Ishikawa (cell line): ENCODE measurements around the gene UBE2L5.

ENCODE experiments used
- CEBPB ChIP-seq: IDR thresholded peaks from 2 replicates; pipeline ENCODE4 v1.6.1; 2012
- EP300 ChIP-seq: IDR thresholded peaks from 2 replicates; pipeline ENCODE4 v1.6.1; 2012; ENCODE audit warnings: borderline replicate concordance
- NFIC ChIP-seq: IDR thresholded peaks from 2 replicates; pipeline ENCODE4 v1.6.1; 2012
- RAD21 ChIP-seq: IDR thresholded peaks from 2 replicates; pipeline ENCODE4 v1.6.1; 2012; ENCODE audit warnings: low read depth
- REST ChIP-seq: IDR thresholded peaks from 2 replicates; pipeline ENCODE4 v1.6.1; 2012; ENCODE audit warnings: low read depth, mild to moderate bottlenecking
- TAF1 ChIP-seq: IDR thresholded peaks from 2 replicates; pipeline ENCODE4 v1.6.1; 2012; ENCODE audit warnings: low read depth, mild to moderate bottlenecking
- TCF12 ChIP-seq: IDR thresholded peaks from 2 replicates; pipeline ENCODE4 v1.6.1; 2012; ENCODE audit warnings: low read depth
- TEAD4 ChIP-seq: IDR thresholded peaks from 2 replicates; pipeline ENCODE4 v1.6.1; 2012
- USF1 ChIP-seq: IDR thresholded peaks from 2 replicates; pipeline ENCODE4 v1.6.1; 2012

- TF ChIP-seq RAD21 (no peak), USF1 (no peak), REST (no peak), TCF12 (no peak), TEAD4 (no peak), TAF1 (no peak), EP300 (no peak), NFIC (no peak), CEBPB (no peak)
Measured at GRCh38 chr13:30423891-30424290, 1.6 kb downstream of the UBE2L5 start.
